Hematopoietic multipotent progenitor cell treated with erythropoietin and hydrocortisone succinate and interleukin-3 and kit ligand, for 6 days (in vitro differentiated cells): ENCODE results near the gene AIFM3.
"Not testable (repeated sequence)": the region's sequence is repeated elsewhere in the genome, so short reads cannot be mapped to it uniquely, and the experiment has no call there.

Source experiments
- DNase-seq: peaks from one replicate; pipeline ENCODE4 v3.0.0-alpha.2; 2015

Gene AIFM3

GRCh38 chr22:20992456-20993303, 25.6 kb downstream of the AIFM3 start:
- DNase-seq: no peak

GRCh38 chr22:20993304-20994127, 26.5 kb downstream of the AIFM3 start:
- DNase-seq: no peak

GRCh38 chr22:20994128-20994901, 27.3 kb downstream of the AIFM3 start:
- DNase-seq: no peak

- DNase-seq: no peak
Measured at GRCh38 chr22:20994902-20995241, 27.8 kb downstream of the AIFM3 start.

GRCh38 chr22:20995329-20996030, 28.4 kb downstream of the AIFM3 start:
- no peak for DNase-seq

GRCh38 chr22:20996031-20996410, 29.0 kb downstream of the AIFM3 start:
- no peak for DNase-seq

GRCh38 chr22:20996598-20997535, 29.8 kb downstream of the AIFM3 start:
- no peak for DNase-seq

GRCh38 chr22:20997536-20998257, 30.6 kb downstream of the AIFM3 start:
- no peak for DNase-seq

- no peak for DNase-seq
Measured at GRCh38 chr22:20998411-20999336, 31.6 kb downstream of the AIFM3 start.

- no peak for DNase-seq
Measured at GRCh38 chr22:20999350-21000206, 32.5 kb downstream of the AIFM3 start.

- no peak for DNase-seq
Measured at GRCh38 chr22:21000207-21000986, 33.3 kb downstream of the AIFM3 start.

GRCh38 chr22:21000987-21001600, 34.0 kb downstream of the AIFM3 start:
- DNase-seq: no peak

GRCh38 chr22:21001601-21002325, 34.7 kb downstream of the AIFM3 start, which contains the start of gene THAP7:
Gene THAP7, minus strand, starts transcription at chr22:21002118. Its CDS starts 207 bp downstream, at chr22:21001911.
- peak; percentile 97 for DNase-seq

- DNase-seq: peak; percentile 38
Measured at GRCh38 chr22:21003782-21004181, 36.7 kb downstream of the AIFM3 start.

GRCh38 chr22:21009208-21009607, 42.2 kb downstream of the AIFM3 start:
- DNase-seq: not testable (repeated sequence)

- peak; percentile 82 for DNase-seq
Measured at GRCh38 chr22:21009638-21010425, 42.8 kb downstream of the AIFM3 start.
